RWPE1 (cell line): ENCODE measurements around the gene HCST.

Experiments used
- CTCF ChIA-PET: fragments of 350-600 bp; sonication (Branson Sonifier 250); formaldehyde crosslinking; extraction: SDS; loops from one replicate; lab custom pipeline; 2021; lab: Yijun Ruan, JAX
- POLR2A ChIA-PET: fragments of 400-600 bp; formaldehyde crosslinking; extraction: SDS; loops from one replicate; lab custom pipeline; 2020; ENCODE audit warnings: antibody characterized with exemption; ENCODE audit not compliant: low non-redundant PET; lab: Yijun Ruan, JAX
- DNase-seq: peaks from one replicate; pipeline ENCODE4 v3.0.0; 2012; ENCODE audit warnings: low spot score
- H3K27ac ChIP-seq: fragments of 450-650 bp; 2 replicates; pipeline ENCODE4 v1.5.1; 2017
- TF ChIP-seq, protein P1 (sequence below): fragments of 450-650 bp; conservative IDR thresholded peaks from 2 replicates; pipeline ENCODE4 v1.5.1; 2017; ENCODE audit warnings: low read depth, mild to moderate bottlenecking

The HCST gene

DNA sequence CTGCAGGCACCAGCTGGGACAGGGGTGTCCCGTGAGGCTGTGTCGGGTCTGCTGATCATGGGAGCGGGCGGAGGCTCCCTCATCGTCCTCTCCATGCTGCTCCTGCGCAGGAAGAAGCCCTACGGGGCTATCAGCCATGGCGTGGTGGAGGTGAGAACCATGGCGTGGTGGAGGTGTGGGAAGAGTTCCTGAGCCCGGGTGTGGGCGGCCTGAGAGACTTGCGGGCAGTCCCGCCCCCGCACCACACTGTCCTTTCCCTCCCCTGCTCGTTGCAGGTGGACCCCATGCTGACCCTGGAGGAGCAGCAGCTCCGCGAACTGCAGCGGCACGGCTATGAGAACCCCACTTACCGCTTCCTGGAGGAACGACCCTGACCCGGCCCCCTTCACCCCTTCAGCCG, 23.3 kb upstream of the HCST start:
- no peak overlapping the region for H3K27ac ChIP-seq
- ChIA-PET CTCF (interaction anchor here (1.1 kb wide), 1 partner anchor 186 kb away, joined by 3 read pairs; no protein-coding TSS in a partner anchor), POLR2A (no interaction called here)
- TF ChIP-seq, protein P1, sequence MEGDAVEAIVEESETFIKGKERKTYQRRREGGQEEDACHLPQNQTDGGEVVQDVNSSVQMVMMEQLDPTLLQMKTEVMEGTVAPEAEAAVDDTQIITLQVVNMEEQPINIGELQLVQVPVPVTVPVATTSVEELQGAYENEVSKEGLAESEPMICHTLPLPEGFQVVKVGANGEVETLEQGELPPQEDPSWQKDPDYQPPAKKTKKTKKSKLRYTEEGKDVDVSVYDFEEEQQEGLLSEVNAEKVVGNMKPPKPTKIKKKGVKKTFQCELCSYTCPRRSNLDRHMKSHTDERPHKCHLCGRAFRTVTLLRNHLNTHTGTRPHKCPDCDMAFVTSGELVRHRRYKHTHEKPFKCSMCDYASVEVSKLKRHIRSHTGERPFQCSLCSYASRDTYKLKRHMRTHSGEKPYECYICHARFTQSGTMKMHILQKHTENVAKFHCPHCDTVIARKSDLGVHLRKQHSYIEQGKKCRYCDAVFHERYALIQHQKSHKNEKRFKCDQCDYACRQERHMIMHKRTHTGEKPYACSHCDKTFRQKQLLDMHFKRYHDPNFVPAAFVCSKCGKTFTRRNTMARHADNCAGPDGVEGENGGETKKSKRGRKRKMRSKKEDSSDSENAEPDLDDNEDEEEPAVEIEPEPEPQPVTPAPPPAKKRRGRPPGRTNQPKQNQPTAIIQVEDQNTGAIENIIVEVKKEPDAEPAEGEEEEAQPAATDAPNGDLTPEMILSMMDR, result no peak
- DNase-seq, result no peak

DNA sequence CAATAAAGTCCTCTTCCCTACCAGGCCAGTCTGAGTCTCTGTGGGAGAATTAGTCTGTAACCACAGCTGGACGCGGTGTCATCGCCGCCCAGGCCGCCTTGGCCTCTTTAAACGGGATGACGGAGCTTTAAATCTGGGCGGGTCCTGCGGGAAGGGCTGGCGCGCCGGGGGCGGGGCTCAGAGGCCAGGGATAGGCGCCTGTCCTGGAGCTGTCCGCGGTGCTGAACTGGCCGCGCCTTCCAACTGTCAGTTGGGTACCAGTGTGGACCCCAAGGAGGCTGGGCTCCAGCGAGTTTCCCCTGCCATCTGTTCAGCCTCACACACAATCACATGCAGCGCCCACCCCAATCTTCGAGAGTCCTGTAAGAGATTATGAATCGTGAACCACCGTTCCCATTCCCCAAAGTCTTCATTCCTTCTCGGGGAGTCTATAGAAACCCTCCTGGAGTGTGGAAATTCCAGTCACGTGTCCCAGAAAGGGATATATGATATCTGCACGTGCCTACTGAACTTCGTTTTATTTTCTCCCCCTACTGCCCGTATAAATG, 22.5 kb upstream of the HCST start:
- no peak overlapping the region for H3K27ac ChIP-seq
- peak; percentile 93 for DNase-seq
- ChIA-PET CTCF (interaction anchor here (1.1 kb wide), 1 partner anchor 187 kb away, joined by 3 read pairs; no protein-coding TSS in a partner anchor), POLR2A (no interaction called here)
- TF ChIP-seq, protein P1, result no peak

DNA sequence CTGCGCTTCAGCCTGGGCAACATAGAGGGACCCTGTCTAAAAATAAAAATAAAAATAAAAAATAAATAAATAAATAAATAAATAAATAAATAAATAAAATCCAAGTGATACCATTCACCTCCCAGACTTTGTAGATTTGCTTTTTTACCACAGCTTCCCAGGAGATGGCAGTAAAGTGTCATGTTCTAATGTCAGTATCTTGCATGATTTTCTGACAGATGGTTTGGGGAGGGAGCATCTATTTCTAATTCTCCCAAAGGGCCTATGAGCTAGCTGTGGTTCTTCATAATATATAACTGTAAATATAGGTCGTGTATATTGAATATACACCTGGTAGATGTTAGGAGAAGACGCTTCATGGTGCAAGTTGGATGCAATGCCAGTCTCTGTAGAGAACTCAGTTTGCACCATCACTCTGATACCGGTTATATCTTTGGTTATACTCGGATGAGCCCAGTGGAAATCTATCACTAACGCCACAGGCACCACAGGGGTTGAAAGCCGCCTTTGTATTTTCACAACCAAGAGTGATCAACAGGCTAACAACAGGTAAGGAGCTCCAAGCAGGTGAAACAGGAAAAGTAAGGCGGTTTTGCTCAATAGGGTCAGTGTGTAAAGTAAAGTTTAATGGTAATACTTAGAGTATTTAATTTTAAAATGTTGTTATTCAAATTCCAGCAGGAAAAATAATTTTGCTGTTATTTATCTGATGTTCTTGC, 20.1 kb upstream of the HCST start:
- H3K27ac ChIP-seq, result no peak overlapping the region
- TF ChIP-seq, protein P1, result peak; percentile 33; the same call in 1 of the 2 replicates
- DNase-seq, result peak; percentile 65
- CTCF ChIA-PET, result interaction anchor here (0.6 to 1.1 kb wide), 8 partner anchors 12 to 49 kb away, joined by 3 to 5 read pairs (median 3); partner anchors contain the start of gene TYROBP
- POLR2A ChIA-PET, result no interaction called here

DNA sequence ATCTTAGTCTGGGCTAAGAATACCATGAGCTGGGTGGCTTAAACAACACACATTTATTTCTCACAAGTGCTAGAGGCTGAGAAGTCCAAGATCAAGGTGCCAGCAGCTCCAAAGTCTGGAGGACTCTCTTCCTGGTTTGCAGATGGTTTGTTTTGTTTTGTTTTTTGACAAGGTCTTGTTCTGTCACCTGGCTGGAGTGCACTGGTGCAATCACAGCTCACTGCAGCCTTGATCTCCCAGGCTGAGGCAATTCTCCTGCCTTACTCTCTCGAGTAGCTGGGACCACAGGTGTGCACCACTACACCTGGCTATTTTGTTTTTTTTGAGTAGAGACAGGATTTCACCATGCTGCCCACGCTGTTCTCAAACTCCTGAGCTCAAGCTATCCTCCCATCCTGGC, 18.4 kb upstream of the HCST start:
- ChIA-PET POLR2A (interaction anchor here (0.7 kb wide), 1 partner anchor 30 kb away, joined by 3 read pairs; no protein-coding TSS in a partner anchor), CTCF (interaction anchor here (0.8 kb wide), 1 partner anchor 54 kb away, joined by 3 read pairs; no protein-coding TSS in a partner anchor)
- H3K27ac ChIP-seq, result no peak overlapping the region
- no peak for DNase-seq
- TF ChIP-seq, protein P1, result no peak

DNA sequence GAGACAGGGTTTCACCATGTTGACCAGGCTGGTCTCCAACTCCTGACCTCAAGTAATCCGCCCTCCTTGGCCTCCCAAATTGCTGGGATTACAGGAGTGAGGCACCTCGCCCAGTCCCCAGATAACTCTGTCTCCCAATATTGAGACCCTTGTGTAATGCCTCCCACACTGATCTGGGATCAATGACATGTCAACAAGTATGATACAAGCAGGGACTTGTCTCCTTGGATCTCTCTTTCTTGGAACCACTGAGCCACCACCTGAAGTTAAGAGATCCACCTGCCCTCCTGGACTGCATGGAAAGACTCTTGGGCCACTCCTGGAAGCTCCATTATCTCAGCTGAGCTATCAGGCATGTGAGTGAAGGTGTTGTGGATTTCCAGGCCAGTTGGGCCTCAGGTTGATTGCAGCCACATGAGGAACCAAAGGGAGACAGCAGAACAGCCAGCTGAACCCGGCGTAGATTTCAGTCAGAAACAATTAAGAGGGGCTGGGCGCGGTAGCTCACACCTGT, 17.0 kb upstream of the HCST start:
- POLR2A ChIA-PET, result interaction anchor here (0.6 kb wide), 1 partner anchor 77 kb away, joined by 3 read pairs; no protein-coding TSS in a partner anchor
- TF ChIP-seq, protein P1, result no peak
- CTCF ChIA-PET, result interaction anchor here (0.7 kb wide), 1 partner anchor 46 kb away, joined by 3 read pairs; no protein-coding TSS in a partner anchor
- 0 out of 2 replicates have a peak overlapping the region, but pooled peaks have one; percentile 9 for H3K27ac ChIP-seq
- DNase-seq, result no peak

DNA sequence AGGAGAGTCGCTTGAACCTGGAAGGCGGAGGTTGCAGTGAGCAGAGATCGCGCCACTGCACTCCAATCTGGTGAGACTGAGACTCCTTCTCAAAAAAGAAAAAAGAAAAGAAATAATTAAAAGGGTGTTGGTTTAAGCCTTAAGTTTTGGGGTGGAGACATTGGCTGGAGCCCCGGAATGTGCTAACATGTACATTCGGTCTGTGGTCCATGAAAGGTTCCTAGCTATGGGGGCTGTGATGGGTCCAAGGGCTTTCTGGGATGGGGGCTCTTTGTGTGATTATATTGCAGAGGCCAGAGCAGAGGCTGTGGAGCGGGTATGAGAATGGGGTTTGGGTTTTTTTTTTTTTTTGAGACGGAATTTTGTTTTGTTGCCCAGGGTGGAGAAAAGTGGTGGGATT, 16.4 kb upstream of the HCST start:
- TF ChIP-seq, protein P1, result no peak
- ChIA-PET POLR2A (interaction anchor here (0.6 kb wide), 1 partner anchor 76 kb away, joined by 3 read pairs; no protein-coding TSS in a partner anchor), CTCF (interaction anchor here (1.2 kb wide), 1 partner anchor 45 kb away, joined by 3 read pairs; no protein-coding TSS in a partner anchor)
- H3K27ac ChIP-seq, result 0 out of 2 replicates have a peak overlapping the region, but pooled peaks have one; percentile 9
- DNase-seq, result no peak
